KOPT-K1 (cell line): ENCODE data around the gene TNC.

Experiments
- H3K27ac ChIP-seq: fragments of 200-600 bp; sonication (generic); 2 replicates; pipeline ENCODE4 v1.5.1; 2016; ENCODE audit warnings: antibody characterized with exemption, mild to moderate bottlenecking, low read depth, low read length; ENCODE audit not compliant: poor library complexity, severe bottlenecking
- H3K36me3 ChIP-seq: fragments of 200-600 bp; sonication (generic); 2 replicates; pipeline ENCODE4 v1.5.1; 2017; ENCODE audit warnings: antibody characterized with exemption, mild to moderate bottlenecking, low read length, moderate library complexity; ENCODE audit not compliant: insufficient read depth
- H3K9me3 ChIP-seq: fragments of 200-600 bp; sonication (generic); 2 replicates; pipeline ENCODE4 v1.5.1; 2017; ENCODE audit warnings: antibody characterized with exemption, low read length, mild to moderate bottlenecking; ENCODE audit not compliant: insufficient read depth, poor library complexity, severe bottlenecking

TNC gene

DNA sequence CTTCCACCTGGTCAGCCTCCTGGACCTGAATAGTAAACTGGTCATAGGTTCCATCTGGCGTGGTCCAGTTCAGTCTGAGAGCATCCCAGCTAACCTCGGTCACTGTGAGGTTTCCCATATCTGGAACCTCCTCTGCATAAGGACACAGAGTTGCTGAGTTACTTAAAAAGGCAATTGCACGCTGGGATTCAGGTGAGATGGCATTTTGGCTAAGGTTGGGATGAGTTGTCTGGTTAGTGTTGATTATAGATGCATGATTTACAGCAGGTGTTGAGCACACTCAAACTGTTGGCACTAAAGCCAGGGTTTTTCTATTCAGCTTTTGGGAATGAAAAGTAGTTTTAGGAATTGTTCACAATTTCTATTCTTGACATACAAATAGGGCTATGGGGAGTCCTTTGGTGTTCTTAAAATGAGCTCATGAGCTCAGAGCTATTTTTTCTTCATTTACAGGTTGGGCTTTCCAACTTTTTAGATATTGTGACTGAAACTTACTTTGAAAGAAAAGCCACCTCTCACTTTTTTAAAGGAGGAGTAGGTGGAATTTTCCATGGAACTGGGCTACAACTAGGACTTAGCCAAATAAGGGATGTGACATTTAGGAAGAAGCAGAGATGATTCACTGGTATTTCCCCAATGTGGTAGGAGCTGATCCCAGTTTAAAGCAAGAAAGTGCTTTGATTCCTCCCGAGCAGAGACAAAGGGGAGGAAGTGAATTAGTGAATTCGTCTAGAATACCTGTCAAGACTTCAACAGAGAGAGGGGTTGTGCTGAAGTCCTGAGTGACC lies 54.7 kb downstream of the TNC start:
- H3K36me3 ChIP-seq: no peaks in the 10 kb centered on the region
- H3K27ac ChIP-seq: no peak overlapping the region
- no peaks in the 10 kb centered on the region for H3K9me3 ChIP-seq

DNA sequence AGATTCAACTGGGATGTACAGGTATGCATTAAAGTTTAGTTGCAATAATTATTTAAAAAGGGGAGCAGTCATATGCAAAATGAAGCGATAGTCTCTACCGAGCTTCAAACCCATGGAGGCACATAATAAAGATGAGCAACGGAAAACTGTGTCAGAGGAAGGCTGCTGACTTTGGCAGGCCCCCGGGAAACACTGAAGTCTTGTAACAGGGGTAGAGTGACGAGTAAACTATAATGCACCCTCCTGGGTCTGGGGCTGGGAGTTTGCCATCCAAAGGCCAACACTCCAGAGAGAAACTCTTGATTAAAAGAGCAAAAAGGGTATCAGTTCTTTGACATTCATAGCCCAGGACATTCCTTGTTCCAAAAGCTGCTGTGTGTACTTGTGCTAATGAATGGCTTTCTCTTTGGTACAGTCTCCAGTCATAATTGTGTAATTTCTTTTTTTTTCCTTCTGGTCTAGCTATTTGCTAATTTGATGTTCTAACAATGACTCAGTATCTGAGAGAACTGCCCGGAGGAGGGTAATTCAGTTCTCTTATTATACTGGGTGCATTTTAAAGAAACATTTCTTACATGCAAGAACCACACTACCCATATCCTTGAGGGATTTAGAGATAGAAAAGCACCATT lies 59.2 kb downstream of the TNC start:
- Histone ChIP-seq H3K9me3 (no peaks in the 10 kb centered on the region), H3K27ac (no peak overlapping the region), H3K36me3 (no peaks in the 10 kb centered on the region)

DNA sequence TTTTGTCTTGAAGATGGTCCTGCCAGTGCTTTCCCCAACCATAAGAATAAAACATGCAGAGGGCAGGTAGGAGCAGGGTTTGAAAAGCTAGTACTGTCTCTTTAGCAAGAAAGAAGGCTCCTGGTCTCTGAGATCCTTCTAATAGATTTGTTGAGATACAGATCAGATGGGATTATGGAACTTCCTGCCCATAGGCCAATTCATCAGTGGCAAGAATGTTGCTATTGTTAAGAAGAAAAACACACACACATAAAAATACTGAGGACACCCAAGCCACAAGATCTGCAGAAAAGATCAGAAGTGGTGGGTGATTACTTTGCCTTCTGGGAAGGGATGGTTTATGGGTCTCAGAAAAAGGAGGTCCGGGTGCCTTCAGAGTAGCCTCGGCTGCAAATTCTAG lies 59.8 kb downstream of the TNC start:
- H3K36me3 ChIP-seq: no peaks in the 10 kb centered on the region
- no peak overlapping the region for H3K27ac ChIP-seq
- H3K9me3 ChIP-seq: no peaks in the 10 kb centered on the region

DNA sequence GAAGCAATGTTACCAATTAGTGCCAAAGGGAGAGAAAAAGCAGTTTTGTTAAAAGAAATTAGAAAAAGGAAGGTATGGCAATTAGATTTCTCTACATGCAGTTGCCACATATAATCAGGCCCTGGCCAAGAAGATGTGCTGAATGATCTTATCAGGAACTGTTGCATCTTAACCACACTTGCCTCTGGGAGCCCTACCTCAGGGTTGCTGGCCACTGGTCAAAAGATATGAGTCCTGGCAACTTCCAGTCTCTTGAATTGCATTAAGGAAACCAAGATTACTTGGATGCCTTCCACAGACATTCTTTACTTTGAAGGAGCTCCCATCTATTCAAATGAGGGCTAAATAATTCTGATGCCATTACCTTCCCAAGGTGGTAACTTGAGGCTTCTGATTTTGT lies 60.4 kb downstream of the TNC start:
- Histone ChIP-seq H3K27ac (no peak overlapping the region), H3K9me3 (no peaks in the 10 kb centered on the region), H3K36me3 (no peaks in the 10 kb centered on the region)

DNA sequence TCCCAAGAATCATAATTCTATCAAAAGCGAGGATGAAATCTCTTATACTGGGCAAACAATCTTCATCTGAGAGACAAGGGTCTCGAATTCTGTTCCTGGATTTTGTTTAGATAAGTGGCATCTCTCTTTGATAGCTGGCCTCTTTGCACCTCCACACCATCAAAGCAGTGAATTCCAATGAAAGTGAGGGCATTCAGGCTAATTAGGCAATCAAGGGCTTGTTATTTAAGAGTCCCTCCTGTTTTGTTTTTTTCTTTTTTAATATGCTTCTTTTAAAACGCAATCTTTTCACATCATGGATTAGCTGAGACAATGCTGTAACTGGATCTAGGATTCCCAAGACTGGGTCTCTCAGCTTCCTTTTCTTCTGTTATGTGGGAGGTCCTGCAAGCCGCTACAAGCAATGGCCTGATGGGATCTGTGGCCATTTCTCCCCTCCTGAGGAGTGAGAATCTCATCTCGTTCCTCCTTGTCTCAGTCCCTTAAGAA lies 67.9 kb downstream of the TNC start:
- Histone ChIP-seq H3K27ac (no peak overlapping the region), H3K9me3 (no peaks in the 10 kb centered on the region), H3K36me3 (no peaks in the 10 kb centered on the region)

DNA sequence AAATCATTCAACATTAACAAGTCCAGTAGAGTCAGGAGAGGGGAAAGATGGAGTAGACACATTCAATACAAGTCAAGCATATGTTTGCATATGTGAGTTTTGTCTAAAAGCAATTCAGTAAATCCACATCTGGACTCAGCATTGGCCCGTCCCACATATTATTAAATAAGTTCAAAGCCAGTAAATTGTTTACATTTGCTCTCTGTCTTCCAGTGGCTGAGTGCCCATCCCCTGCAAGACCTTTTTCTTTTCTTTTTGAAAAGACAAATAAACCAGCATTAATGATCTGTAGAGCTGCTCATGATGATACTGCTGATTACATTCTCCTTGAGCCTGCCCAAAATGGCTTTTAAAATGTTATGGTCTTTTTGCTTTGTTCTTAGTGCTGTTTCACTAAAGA lies 71.1 kb downstream of the TNC start:
- Histone ChIP-seq H3K27ac (no peak overlapping the region), H3K9me3 (no peaks in the 10 kb centered on the region), H3K36me3 (no peaks in the 10 kb centered on the region)

DNA sequence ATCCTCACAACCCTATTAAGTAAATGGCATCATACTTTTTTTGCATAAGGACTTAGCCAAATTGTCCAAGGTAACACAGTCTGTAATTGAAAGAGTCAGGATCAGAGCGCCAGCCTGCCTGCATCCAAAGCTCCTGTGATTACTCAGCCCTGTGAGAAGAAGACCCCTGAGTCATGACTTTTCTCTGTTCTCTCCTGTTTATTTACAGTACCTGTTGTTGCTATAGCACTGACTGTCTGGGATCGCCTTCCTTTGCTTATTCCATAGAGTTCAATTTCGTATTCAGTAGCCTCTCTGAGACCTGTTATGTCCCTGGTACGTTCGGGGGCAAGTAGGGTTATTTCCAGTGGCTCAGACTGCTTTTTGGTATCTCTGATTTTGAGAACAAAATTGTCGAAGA lies 71.8 kb downstream of the TNC start:
- H3K9me3 ChIP-seq: no peaks in the 10 kb centered on the region
- H3K27ac ChIP-seq: no peak overlapping the region
- no peaks in the 10 kb centered on the region for H3K36me3 ChIP-seq

DNA sequence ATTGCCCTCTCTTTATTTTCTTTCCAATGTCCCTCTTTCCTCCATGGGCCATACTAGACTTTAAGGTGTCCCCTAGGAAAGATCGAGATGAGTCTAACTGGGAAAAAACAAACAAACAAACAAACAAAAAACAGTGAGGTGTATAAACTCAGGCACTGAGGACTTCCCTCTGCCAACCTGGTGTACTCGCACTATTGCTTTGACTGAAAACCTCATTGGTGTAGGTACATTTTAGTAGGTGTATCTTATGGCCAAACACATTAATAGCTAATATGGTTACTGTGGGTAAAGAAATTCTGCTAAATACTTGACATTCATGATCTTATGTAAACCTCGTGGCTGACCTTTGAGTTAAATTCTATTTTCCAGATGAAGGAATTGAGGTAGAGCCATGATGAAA lies 74.3 kb downstream of the TNC start:
- H3K27ac ChIP-seq: no peak overlapping the region
- H3K36me3 ChIP-seq: no peaks in the 10 kb centered on the region
- no peaks in the 10 kb centered on the region for H3K9me3 ChIP-seq

DNA sequence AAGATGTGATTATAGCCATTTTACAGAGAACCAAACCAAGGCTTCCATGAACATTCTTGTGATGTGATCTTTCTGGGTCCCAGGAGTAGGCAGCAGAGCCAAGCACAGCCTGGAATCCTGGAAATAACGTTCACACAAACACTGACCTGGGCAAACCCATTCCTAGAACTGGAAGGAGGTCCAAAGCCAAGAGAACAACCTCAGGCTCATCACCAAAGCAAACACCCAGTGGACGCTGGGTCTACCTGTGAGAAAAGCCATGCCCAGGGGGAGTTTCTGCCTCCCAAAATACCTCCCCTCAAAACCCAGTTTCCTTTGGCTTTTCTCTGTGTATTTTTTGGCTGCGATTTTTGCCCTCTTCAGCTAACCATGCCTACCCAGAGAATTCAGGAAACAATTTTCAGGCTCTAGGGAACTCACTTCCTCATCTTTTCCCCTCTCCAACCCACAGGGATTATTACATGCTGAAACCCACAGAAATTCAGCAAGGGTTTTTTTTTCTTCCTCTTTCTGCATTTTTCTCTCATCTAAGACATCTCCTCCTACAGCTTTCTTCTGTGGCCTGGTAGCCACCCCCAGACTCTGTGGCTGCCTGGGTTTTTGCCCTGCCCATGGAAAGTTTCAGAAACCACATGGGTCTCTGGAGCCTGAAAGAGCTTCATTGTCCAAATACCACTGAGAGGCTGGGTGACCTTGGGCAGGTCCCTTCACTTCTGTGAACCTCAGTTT lies 75.0 kb downstream of the TNC start:
- H3K9me3 ChIP-seq: no peaks in the 10 kb centered on the region
- H3K27ac ChIP-seq: no peak overlapping the region
- no peaks in the 10 kb centered on the region for H3K36me3 ChIP-seq

DNA sequence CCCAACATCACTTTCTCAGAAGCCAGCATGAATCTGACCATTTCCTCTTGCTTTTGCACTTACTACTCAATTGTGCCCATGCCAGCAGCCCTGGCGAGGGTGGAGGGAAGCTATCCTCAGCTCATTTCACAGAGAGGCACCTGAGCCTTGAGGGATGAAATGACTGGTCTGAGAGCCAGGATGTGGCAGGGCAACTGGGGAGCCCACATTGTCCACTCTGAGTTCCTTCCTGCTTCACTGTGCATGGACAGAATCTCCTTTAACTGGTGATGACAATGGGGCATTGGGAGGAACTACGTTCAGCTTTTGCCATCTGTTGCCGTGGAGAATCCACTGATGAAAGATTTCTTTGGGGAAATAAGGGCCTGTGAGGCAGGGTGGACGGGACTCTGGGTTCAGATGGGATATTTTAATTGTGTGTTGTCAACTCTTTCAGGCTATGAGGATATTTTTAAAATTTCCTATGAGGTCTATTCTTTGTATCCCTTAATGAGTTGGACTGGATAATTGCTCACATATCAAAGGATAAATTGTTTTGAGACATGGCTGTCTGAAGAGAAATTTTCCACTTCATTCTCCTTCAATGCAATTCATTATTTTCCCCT lies 78.3 kb downstream of the TNC start:
- H3K27ac ChIP-seq: no peak overlapping the region
- H3K36me3 ChIP-seq: no peaks in the 10 kb centered on the region
- H3K9me3 ChIP-seq: no peaks in the 10 kb centered on the region

DNA sequence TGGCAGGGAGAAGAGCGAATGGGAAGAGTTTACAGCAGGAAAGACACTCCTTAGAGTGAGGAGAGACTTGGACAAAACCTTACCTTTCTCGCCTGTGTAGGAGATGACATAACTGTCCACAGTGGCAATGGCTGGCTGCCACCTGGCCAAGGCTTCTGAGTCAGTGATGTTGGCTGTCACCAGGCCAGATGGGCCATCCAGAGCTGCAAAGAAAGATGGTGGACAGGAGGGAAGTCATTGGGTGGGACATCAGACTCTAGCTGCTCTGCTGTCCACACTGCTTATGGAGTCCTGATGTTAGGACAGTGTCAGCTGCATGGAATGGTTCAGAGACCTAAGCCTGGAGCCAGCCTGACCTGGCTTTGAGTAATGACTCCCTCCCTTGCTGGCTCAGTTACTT lies 79.8 kb downstream of the TNC start:
- H3K9me3 ChIP-seq: no peaks in the 10 kb centered on the region
- no peaks in the 10 kb centered on the region for H3K36me3 ChIP-seq
- H3K27ac ChIP-seq: no peak overlapping the region

DNA sequence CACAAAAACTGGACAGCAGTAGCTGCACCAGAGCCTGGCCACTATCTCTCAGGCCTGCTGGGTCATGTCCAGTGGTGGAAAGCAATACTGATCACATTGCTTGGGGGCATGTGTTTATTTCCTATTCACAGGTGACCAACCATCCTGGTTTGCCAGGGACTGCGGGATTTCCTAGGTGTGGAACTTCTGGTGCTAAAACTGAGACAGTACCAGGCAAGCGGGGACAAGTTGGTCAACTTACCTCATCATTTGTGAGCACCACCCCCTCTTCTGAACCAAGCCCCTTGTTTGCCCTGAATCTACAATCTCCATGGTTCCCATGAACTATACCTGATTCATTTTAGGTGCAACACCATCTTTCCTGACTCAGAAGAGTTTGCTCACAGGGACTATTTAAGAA lies 81.3 kb downstream of the TNC start:
- Histone ChIP-seq H3K9me3 (no peaks in the 10 kb centered on the region), H3K27ac (no peak overlapping the region), H3K36me3 (no peaks in the 10 kb centered on the region)

DNA sequence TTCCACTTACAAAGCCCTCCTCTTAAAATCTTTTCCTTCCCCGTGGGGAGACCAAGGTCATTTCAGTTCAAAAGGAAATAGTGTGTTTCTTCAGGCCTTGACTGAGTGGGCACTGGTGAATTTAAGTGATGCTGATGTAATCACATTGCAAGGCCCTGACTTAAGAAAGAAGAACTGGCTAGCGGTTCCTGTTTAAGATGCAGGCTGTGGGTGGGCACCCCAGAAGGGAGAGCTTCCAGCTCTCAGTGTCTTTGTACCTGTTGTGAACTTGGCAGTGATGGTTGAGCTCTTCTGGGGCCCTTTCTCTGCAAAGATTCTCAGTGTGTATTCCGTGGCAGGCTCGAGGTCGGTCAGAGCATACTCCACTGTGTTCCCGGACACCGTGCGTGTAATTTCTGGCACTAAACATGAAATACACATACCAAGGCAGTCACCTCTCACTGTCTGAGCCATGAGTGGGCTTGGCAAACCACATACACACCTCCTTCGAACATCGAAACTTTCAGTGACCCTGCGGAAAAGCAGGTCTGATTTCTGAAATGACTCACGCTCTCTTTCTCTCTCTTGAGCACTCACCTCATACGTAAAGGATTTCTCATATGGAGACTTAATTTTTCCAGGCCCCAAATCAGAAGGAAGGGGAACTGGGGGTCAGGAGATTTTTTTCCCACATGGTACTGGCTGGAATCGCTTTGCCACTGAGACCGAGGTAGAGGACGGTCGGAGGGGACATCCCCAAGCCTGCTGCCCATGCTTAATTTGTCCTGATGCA lies 81.9 kb downstream of the TNC start:
- no peak overlapping the region for H3K27ac ChIP-seq
- no peaks in the 10 kb centered on the region for H3K36me3 ChIP-seq

DNA sequence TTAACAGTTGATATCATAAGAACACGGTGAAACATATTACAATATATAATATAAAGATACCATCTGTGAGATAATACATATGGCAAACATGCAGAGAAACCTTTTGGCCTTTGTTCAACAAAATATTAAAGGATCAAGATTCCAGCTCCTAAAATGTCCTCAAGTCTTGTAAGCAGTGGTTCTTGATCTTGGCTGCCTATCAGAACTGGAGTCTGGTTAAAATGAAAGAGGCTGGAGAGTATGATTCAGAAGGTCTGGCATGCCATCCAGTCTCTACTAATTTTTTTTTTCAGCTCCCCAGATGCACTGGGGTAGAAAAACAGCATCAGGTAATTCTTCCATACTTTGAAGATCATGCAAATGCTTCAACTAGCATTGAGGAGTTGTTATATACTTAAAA lies 83.2 kb downstream of the TNC start:
- no peaks in the 10 kb centered on the region for H3K36me3 ChIP-seq
- no peak overlapping the region for H3K27ac ChIP-seq

More for the DNA sequence above, 81.9 kb downstream of the TNC start:
- no peaks in the 10 kb centered on the region for H3K9me3 ChIP-seq

More for the DNA sequence above, 83.2 kb downstream of the TNC start:
- no peaks in the 10 kb centered on the region for H3K9me3 ChIP-seq
